HEK293T (cell line): Measurements from ENCODE around the gene ASPG.

Experiments
- CTCF ChIA-PET: fragments of 350-600 bp; formaldehyde crosslinking; extraction: SDS; loops from one replicate; lab custom pipeline; 2021; ENCODE audit warnings: antibody characterized with exemption, inconsistent platforms; lab: Yijun Ruan, JAX
- POLR2A ChIA-PET: fragments of 350-600 bp; formaldehyde crosslinking; extraction: SDS; loops from one replicate; lab custom pipeline; 2020; ENCODE audit warnings: antibody characterized with exemption, inconsistent platforms; lab: Yijun Ruan, JAX
- DNase-seq: peaks from one replicate; pipeline ENCODE4 v3.0.0; 2012; ENCODE audit warnings: mixed read lengths; ENCODE audit errors: extremely low spot score
- ARNT ChIP-seq: fragments of 450-650 bp; IDR thresholded peaks from 2 replicates; pipeline ENCODE4 v1.6.1; 2017; ENCODE audit warnings: mild to moderate bottlenecking
- BHLHE40 ChIP-seq: fragments of 450-650 bp; IDR thresholded peaks from 2 replicates; pipeline ENCODE4 v1.6.1; 2016; ENCODE audit warnings: mild to moderate bottlenecking, moderate library complexity, borderline replicate concordance
- CTBP1 ChIP-seq: fragments of 450-650 bp; IDR thresholded peaks from 2 replicates; pipeline ENCODE4 v1.6.1; 2016; ENCODE audit warnings: borderline replicate concordance
- ELF4 ChIP-seq: fragments of 450-650 bp; IDR thresholded peaks from 2 replicates; pipeline ENCODE4 v1.6.1; 2017; ENCODE audit warnings: antibody characterized with exemption
- FOXA1 ChIP-seq: fragments of 450-650 bp; IDR thresholded peaks from 2 replicates; pipeline ENCODE4 v1.6.1; 2016; ENCODE audit warnings: mild to moderate bottlenecking
- FOXK2 ChIP-seq: fragments of 450-650 bp; IDR thresholded peaks from 2 replicates; pipeline ENCODE4 v1.6.1; 2016; ENCODE audit warnings: mild to moderate bottlenecking
- FOXM1 ChIP-seq: fragments of 450-650 bp; IDR thresholded peaks from 2 replicates; pipeline ENCODE4 v1.6.1; 2017; ENCODE audit warnings: mild to moderate bottlenecking, borderline replicate concordance
- HDGF ChIP-seq: fragments of 450-650 bp; IDR thresholded peaks from 2 replicates; pipeline ENCODE4 v1.6.1; 2017; ENCODE audit warnings: antibody characterized with exemption, borderline replicate concordance
- L3MBTL2 ChIP-seq: fragments of 450-650 bp; conservative IDR thresholded peaks from 2 replicates; pipeline ENCODE4 v1.6.1; 2016; ENCODE audit warnings: mild to moderate bottlenecking
- LEF1 ChIP-seq: fragments of 450-650 bp; IDR thresholded peaks from 2 replicates; pipeline ENCODE4 v1.6.1; 2017; ENCODE audit warnings: mild to moderate bottlenecking, borderline replicate concordance
- NFRKB ChIP-seq: fragments of 450-650 bp; IDR thresholded peaks from 2 replicates; pipeline ENCODE4 v1.6.1; 2016; ENCODE audit warnings: mild to moderate bottlenecking, moderate library complexity
- SP1 ChIP-seq: fragments of 450-650 bp; IDR thresholded peaks from 2 replicates; pipeline ENCODE4 v1.6.1; 2017
- SUZ12 ChIP-seq: fragments of 450-650 bp; IDR thresholded peaks from 2 replicates; pipeline ENCODE4 v1.6.1; 2016; ENCODE audit warnings: mild to moderate bottlenecking
- TARDBP ChIP-seq: fragments of 450-650 bp; IDR thresholded peaks from 2 replicates; pipeline ENCODE4 v1.6.1; 2016
- ZNF384 ChIP-seq: fragments of 450-650 bp; IDR thresholded peaks from 2 replicates; pipeline ENCODE4 v1.6.1; 2016
- TF ChIP-seq, protein P1 (sequence below): fragments of 450-650 bp; IDR thresholded peaks from 2 replicates; pipeline ENCODE4 v1.6.1; 2016

Gene ASPG

DNA sequence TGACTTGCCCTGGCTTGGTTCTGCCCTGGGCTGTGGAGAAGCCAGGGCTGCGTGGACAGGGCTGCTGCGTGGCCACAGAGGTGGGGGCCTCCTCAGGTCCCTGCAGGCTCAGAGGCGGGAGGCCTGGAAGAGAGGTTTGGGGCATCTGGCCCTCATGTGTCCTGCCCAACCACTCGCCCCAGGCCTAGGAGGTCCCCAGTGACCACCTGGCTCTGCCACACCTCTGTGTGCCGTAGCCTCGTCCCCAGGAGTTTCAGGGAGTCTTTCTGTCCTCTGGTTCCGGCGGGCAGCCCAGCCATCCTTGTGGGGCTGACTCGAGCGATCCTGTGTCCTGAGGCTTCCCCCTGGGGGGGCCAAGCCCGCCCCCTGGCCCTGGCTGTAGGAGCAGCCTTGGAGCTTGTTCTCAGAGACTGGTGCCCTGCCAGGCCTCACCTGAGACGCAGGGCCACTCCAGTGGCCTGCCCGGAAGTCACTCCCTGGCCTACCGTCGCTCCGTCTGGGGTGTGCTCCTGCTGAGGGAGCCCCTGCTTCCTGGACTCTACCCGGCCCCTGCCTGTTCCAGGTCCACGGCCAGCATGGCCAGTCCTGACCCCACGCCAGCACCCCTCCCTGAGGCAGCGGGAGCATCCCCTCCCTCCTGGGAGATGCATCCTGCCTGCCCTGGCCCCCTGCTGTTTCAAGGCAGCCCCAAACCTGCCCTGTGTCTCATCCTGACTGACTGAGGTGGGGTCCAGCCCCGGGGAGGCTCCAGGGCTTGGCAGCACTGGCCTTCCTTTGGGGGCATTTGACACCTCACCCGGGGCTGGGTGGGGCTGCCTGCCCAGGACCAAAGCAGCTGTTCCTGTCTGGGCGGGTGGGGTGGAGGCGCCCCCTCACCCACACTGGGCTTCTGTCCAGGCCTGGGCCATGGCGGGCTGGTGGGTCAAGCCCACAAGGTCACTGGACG is 13.9 kb downstream of the ASPG start:
- DNase-seq = no peak
- no peak for TF ChIP-seq CTBP1
- no peak for TF ChIP-seq SUZ12
- CTCF ChIA-PET = no interaction called here
- POLR2A ChIA-PET = interaction anchor here (0.6 kb wide), 1 partner anchor 380 kb away, joined by 3 read pairs; no protein-coding TSS in a partner anchor

DNA sequence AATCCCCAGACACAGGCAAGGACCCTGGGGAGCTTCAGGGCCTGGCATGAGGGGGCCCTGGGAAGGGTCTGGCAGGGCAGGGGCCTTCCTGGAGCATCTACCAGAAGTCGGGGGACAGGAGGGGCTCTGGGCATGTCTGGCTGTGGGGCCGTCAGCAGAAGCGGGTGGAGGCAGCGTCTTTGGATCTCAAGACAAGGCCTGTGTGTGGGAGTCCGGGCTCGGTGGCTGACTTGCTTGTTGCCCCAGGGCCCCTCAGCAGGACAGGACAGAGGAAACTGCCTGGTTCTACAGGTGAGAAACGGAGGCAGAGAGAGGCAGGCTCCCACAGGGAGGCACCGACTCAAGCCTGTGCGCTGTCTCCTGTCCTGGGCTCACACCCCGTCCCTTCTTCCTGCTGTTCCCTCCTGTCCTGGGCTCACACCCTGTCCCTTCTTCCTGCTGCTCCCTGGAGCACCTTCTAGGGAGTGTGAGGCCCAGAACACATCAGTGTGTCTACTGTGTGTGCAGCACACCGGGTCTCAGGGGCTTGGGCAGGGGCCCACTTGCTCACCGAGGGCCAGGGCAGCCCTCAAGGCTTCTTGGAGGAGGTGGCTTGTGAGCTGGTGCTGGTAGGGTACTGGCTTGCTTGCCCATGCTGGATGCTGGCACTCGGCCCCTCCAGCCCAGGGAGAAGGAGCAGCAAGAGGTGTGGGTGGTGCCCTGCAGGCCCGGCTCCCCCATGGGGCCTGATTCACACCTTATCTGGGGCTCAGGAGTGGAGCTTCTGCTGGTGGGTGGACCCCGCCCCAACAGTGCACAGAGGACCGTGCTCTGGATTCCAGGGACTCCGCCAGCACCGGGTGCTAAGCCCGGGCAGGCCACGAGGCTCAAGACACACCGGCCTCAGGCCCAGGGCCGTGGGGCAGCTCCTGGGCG is 14.9 kb downstream of the ASPG start:
- DNase-seq = no peak
- CTCF ChIA-PET = no interaction called here
- TF ChIP-seq LEF1 (no peak), TARDBP (no peak), BHLHE40 (no peak), FOXM1 (no peak), CTBP1 (no peak), SUZ12 (no peak), HDGF (no peak), FOXA1 (no peak), NFRKB (no peak), FOXK2 (no peak), SP1 (no peak), L3MBTL2 (no peak), ARNT (no peak), ZNF384 (no peak), ELF4 (no peak)
- TF ChIP-seq, protein P1, sequence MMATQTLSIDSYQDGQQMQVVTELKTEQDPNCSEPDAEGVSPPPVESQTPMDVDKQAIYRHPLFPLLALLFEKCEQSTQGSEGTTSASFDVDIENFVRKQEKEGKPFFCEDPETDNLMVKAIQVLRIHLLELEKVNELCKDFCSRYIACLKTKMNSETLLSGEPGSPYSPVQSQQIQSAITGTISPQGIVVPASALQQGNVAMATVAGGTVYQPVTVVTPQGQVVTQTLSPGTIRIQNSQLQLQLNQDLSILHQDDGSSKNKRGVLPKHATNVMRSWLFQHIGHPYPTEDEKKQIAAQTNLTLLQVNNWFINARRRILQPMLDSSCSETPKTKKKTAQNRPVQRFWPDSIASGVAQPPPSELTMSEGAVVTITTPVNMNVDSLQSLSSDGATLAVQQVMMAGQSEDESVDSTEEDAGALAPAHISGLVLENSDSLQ = no peak
- POLR2A ChIA-PET = no interaction called here

- TF ChIP-seq FOXA1 (no peak), CTBP1 (no peak), ELF4 (no peak), BHLHE40 (no peak), L3MBTL2 (no peak), NFRKB (no peak), SUZ12 (no peak), ARNT (no peak), LEF1 (no peak), TARDBP (no peak), HDGF (no peak), SP1 (no peak), FOXK2 (no peak)
- TF ChIP-seq, protein P1 = no peak
- DNase-seq = no peak
- POLR2A ChIA-PET = no interaction called here
- CTCF ChIA-PET = no interaction called here
Observed at GRCh38 chr14:104101086-104101621, 15.7 kb downstream of the ASPG start.

DNA sequence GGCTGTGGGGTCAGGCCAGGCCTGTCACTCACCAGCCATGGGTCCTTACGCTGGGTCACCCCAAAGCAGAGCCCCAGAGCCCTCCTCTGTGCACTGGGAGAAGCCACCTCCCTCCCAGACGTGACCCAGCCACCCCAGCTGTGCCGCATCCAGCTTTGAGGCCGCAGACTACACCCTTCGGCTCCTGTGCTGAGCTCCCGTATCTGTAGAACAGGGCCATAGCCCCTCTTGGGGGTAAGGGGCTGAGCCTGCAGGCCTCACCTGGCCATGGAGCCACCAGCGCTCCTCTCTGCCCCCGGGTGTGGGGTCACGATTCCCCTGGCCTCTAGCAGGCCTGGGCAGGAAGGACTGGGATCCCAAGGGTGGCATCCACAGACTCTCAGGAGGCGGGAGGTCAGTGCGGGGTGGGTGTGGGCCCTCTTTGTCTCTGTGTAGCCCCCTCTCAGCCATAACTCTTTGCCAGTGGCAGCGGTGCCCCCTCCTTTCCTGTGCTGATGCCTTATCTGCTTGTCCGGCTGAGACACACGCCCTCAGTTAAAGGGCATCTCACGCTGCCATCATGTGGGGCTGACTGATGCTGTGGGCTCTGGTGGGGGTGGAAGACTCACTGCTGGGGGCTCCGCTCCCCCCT is 16.3 kb downstream of the ASPG start:
- DNase-seq = no peak
- CTCF ChIA-PET = no interaction called here
- POLR2A ChIA-PET = no interaction called here
- TF ChIP-seq SUZ12 = no peak
- no peak for TF ChIP-seq NFRKB
- TF ChIP-seq FOXA1 = no peak
- TF ChIP-seq BHLHE40 = no peak
- no peak for TF ChIP-seq ELF4
- TF ChIP-seq ARNT = no peak
- TF ChIP-seq LEF1 = no peak
- TF ChIP-seq ZNF384 = no peak
- TF ChIP-seq, protein P1 = no peak
- TF ChIP-seq FOXK2 = no peak
- no peak for TF ChIP-seq SP1
- no peak for TF ChIP-seq L3MBTL2

GRCh38 chr14:104102282-104102914 is 16.9 kb downstream of the ASPG start:
- CTCF ChIA-PET = no interaction called here
- TF ChIP-seq FOXA1 (no peak), LEF1 (no peak), ZNF384 (no peak), SUZ12 (no peak), TARDBP (no peak), L3MBTL2 (no peak), FOXM1 (no peak), HDGF (no peak)
- no peak for DNase-seq
- POLR2A ChIA-PET = no interaction called here
